ENCODE results near the gene AGFG2.
"Not testable (repeated sequence)": the region's sequence is repeated elsewhere in the genome, so short reads cannot be mapped to it uniquely, and the experiment has no call there.

The AGFG2 gene, protein sequence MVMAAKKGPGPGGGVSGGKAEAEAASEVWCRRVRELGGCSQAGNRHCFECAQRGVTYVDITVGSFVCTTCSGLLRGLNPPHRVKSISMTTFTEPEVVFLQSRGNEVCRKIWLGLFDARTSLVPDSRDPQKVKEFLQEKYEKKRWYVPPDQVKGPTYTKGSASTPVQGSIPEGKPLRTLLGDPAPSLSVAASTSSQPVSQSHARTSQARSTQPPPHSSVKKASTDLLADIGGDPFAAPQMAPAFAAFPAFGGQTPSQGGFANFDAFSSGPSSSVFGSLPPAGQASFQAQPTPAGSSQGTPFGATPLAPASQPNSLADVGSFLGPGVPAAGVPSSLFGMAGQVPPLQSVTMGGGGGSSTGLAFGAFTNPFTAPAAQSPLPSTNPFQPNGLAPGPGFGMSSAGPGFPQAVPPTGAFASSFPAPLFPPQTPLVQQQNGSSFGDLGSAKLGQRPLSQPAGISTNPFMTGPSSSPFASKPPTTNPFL

DNA sequence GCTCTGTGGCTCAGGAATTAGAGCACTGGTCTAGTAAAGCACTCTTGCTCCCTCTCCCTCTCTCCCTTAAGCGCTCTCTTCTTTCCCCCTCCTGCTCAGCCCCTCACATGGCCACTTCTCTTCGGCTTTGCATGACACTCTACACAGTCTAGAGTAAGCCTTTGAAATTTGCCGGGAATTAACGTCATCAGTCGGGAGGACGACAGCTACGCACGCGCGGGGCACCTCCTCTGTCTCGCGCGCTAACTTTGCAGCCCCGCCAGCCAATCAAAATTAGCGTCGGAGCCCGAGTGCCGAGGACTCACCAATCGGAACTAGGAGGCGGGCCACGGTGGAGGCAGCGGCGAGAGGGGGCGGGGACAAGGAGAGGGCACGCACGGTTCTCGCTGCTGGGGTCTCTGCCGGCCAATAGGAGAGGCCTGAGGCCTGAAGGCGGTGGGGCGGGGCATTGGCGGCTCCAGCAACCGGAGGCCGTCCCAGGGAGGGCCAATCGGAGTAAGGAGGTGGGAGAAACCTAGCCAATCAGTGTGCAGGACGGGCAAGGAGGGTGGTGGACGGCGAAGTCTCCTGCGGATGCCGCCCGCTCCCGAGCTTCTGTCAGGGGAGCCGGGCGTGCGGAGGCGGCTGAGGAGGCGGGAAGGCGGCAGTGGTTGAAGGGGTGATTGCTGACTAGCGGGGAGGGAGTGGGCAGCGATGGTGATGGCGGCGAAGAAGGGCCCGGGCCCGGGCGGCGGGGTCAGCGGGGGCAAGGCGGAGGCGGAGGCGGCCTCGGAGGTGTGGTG, at the start of gene AGFG2:
AGFG2 (plus strand) TSS at position 550 of the 782 bp plus-strand sequence; CDS start at position 694, 144 bp downstream.
- Histone ChIP-seq H3K4me3 (ENCODE audit: low read length) (peak within 1 kb of the TSS; percentile 66), H3K9me3 (ENCODE audit: low read length) (no peaks in the 10 kb centered on the region), H2AFZ (ENCODE audit: low read depth, low read length) (peak within 1 kb of the TSS; percentile 62), H3K4me1 (ENCODE audit: insufficient read depth, low read length) (peaks cover 8% of the 10 kb centered on the region), H3K36me3 (ENCODE audit: insufficient read depth, low read length) (no peaks in the 10 kb centered on the region), H3K27me3 (ENCODE audit: insufficient read depth, low read length) (no peaks in the 10 kb centered on the region)

DNA sequence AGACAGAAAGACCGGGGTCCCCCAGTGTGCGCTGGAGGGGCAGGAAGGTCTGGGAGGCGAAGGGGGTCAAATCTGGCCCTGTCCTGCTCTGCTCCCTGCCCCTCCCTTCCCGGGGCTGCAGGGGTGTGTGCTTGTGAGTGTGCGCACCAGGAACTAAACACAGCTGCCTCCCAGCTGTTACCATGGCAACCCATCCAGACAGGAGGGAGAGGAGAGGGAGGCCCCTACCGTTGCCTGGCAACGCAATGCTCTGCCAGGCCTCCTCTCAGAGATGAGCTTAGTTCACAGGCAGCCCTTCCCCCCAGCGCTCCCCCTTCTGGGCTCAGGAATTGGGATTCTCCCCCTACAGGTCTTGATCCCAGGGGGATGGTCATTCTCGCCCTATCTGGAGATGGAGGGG, 49.2 kb upstream of the AGFG2 start:
- peaks cover 7% of the 10 kb centered on the region for H3K36me3 ChIP-seq (ENCODE audit: insufficient read depth, low read length)

DNA sequence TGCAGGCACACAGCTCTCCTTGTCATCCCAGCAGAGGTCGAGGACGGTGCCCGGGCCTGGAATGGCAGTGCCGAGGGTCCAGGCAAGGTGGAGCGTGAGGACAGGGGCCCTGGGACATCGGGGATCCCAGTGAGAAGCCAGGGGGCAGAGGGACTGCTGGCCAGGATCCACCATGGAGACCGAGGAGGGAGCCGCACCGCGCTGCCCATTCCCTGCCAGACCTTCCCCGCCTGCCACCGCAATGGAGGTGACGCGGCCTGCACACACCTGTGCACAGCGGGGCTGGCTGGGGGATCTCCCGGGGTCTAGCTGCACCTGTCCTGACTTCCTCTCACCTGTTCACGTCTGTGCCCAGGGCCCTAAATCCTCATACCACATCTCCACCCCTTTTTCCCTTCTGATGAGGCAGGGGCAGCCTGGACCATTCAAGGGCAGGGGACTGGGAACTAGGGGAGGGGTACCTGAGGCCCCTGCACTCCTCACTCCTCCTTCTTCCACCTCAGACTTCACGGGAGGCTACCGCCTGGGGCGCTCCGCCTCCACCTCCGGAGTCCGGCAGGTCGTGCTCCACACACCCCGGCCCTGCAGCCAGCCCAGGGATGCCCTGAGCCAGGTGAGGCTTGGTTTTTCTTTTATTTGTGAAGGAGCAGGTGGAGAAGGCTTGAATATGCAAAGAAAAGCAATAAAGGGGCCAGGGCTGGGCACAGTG, 48.4 kb upstream of the AGFG2 start:
- no peak overlapping the region for H2AFZ ChIP-seq (ENCODE audit: low read depth, low read length)
- H3K27me3 ChIP-seq (ENCODE audit: insufficient read depth, low read length) = no peaks in the 10 kb centered on the region
- H3K4me1 ChIP-seq (ENCODE audit: insufficient read depth, low read length) = peaks cover 34% of the 10 kb centered on the region
- no peak overlapping the region for H3K4me3 ChIP-seq (ENCODE audit: low read length)
- H3K36me3 ChIP-seq (ENCODE audit: insufficient read depth, low read length) = peaks cover 8% of the 10 kb centered on the region
- H3K9me3 ChIP-seq (ENCODE audit: low read length) = no peaks in the 10 kb centered on the region

More for the DNA sequence above, 49.2 kb upstream of the AGFG2 start:
- no peaks in the 10 kb centered on the region for H3K27me3 ChIP-seq (ENCODE audit: insufficient read depth, low read length)
- no peak overlapping the region for H2AFZ ChIP-seq (ENCODE audit: low read depth, low read length)
- H3K4me3 ChIP-seq (ENCODE audit: low read length) = no peak overlapping the region
- H3K4me1 ChIP-seq (ENCODE audit: insufficient read depth, low read length) = peaks cover 40% of the 10 kb centered on the region
- no peaks in the 10 kb centered on the region for H3K9me3 ChIP-seq (ENCODE audit: low read length)

DNA sequence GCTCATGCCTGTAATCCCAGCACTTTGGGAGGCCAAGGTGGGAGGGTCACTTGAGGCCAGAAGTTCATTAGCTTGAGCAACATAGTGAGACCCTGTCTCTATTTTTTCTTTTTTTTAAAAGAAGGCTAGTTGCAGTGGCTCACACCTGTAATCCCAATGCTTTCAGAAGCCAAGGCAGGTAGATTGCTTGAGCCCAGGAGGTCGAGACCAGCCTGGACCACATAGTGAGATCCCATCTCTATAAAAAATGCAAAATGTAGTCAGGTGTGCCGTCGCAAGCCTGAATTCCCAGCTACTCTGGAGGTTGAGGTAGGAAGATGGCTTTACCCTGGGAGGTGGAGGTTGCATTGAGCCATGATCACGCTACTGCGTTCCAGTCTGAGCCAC, 47.8 kb upstream of the AGFG2 start:
- Histone ChIP-seq H3K36me3 (ENCODE audit: insufficient read depth, low read length) (peaks cover 8% of the 10 kb centered on the region), H3K4me1 (ENCODE audit: insufficient read depth, low read length) (peaks cover 31% of the 10 kb centered on the region), H3K27me3 (ENCODE audit: insufficient read depth, low read length) (no peaks in the 10 kb centered on the region), H2AFZ (ENCODE audit: low read depth, low read length) (no peak overlapping the region), H3K4me3 (ENCODE audit: low read length) (no peak overlapping the region), H3K9me3 (ENCODE audit: low read length) (no peaks in the 10 kb centered on the region)

DNA sequence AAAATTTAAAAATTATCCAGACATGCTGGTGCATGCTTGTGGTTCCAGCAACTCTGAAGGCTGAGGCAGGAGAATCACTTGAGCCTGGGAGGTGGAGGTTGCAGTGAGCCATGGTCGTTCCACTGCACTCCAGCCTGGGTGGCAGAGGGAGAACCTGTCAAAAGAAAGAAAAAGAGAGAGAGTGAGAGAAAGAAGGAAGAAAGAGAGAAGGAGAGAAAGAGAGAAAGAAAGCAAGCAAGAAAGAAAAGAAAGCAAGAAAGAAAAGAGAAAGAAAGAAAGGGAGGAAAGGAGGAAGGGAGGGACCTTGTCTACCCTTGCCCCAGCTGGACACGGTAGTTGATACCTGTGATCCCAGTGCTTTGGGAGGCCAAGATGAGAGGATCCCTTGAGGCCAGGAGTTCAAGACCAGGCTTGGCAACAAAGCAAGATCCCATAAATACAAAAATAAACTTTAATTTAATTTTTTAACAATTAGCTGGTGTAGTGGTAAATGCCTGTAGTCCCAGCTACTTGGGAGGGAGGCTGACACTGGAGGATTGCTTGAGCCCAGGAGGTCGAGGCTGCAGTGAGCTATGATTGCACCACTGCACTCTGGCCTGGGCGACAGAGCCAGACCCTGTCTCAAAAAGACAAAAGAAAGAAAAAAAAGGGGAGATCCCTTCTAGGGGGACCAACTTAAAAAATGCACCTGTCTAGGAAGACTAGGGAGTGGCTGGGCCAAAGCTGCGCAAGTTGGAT, 46.1 kb upstream of the AGFG2 start:
- no peaks in the 10 kb centered on the region for H3K27me3 ChIP-seq (ENCODE audit: insufficient read depth, low read length)
- no peak overlapping the region for H3K4me3 ChIP-seq (ENCODE audit: low read length)
- no peak overlapping the region for H2AFZ ChIP-seq (ENCODE audit: low read depth, low read length)
- peaks cover 8% of the 10 kb centered on the region for H3K36me3 ChIP-seq (ENCODE audit: insufficient read depth, low read length)
- no peaks in the 10 kb centered on the region for H3K9me3 ChIP-seq (ENCODE audit: low read length)
- H3K4me1 ChIP-seq (ENCODE audit: insufficient read depth, low read length) = peaks cover 20% of the 10 kb centered on the region

DNA sequence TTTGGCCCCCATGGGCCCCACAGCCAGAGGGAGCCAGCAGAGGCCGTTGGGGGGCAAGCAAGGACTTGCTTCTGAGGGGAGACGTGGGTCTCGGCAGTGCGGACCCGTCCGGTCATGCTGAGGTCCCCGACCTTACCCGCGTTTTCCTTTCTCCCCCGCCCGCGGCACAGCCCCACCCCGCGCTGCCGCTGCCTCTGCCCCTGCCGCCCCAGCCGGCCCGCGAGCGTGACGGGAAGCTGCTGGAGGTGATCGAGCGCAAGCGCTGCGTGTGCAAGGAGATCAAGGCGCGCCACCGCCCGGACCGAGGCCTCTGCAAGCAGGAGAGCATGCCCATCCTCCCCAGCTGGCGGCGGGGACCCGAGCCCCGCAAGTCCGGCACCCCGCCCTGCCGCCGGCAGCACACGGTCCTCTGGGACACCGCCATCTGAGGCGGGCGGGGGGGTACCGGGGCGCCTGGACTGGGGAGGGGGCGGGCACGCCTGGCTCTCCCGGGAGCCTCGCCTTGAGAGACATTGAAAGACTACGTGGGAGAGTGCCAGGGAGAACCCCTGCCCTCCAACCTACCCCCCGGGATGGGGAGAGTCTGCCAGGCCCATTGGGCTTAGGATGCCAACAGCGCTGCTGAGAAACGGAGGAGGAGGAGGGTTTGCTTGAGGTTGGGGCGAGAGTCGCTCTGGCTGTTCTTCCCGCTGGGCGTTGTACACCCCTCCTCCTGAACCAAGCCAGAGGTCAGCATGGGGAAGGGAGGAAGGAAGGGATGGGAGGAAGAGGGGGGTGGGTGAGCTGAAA, 45.3 kb upstream of the AGFG2 start:
- Histone ChIP-seq H3K27me3 (ENCODE audit: insufficient read depth, low read length) (no peaks in the 10 kb centered on the region), H3K4me1 (ENCODE audit: insufficient read depth, low read length) (peaks cover 20% of the 10 kb centered on the region), H3K36me3 (ENCODE audit: insufficient read depth, low read length) (peaks cover 8% of the 10 kb centered on the region), H2AFZ (ENCODE audit: low read depth, low read length) (no peak overlapping the region), H3K4me3 (ENCODE audit: low read length) (no peak overlapping the region), H3K9me3 (ENCODE audit: low read length) (no peaks in the 10 kb centered on the region)

DNA sequence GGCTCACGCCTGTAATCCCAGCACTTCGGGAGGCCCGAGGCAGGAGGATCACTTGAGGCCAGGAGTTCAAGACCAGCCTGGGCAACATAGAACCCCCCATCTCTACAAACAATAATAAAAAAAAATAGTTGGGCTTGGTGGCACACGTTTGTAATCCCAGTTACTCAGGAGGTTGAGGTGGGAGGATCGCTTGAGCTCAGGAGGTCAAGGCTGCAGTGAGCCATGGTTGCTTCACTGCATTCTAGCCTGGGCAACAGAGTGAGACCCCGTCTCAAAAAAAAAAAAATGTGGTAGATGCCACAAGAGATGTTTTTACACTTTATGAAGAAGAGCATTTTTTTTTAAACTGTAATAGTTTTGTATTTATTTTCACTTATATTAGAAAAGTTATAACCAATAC, 42.5 kb upstream of the AGFG2 start:
- Histone ChIP-seq H3K4me1 (ENCODE audit: insufficient read depth, low read length) (no peaks in the 10 kb centered on the region), H3K4me3 (ENCODE audit: low read length) (no peak overlapping the region), H3K9me3 (ENCODE audit: low read length) (no peaks in the 10 kb centered on the region), H3K27me3 (ENCODE audit: insufficient read depth, low read length) (no peaks in the 10 kb centered on the region), H2AFZ (ENCODE audit: low read depth, low read length) (no peak overlapping the region), H3K36me3 (ENCODE audit: insufficient read depth, low read length) (peaks cover 8% of the 10 kb centered on the region)

DNA sequence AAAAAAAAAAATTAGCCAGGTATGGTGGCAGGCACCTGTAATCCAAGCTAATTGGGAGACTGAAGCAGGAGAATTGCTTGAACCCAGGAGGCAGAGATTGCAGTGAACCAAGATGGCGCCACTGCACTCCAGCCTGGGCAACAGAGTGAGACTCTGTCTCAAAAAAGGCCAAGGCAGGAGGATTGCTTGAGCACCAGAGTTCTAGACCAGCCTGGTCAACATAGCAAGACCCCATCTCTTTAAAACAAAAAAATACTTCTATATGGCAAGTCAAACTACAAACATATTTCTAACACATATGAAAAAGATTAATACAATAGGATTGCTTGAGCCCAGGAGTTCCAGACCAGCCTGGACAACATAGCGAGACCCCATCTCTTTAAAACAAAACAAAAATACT, 38.3 kb upstream of the AGFG2 start:
- H3K36me3 ChIP-seq (ENCODE audit: insufficient read depth, low read length); H2AFZ ChIP-seq (ENCODE audit: low read depth, low read length); H3K9me3 ChIP-seq (ENCODE audit: low read length); H3K4me3 ChIP-seq (ENCODE audit: low read length); H3K4me1 ChIP-seq (ENCODE audit: insufficient read depth, low read length); H3K27me3 ChIP-seq (ENCODE audit: insufficient read depth, low read length): not testable (repeated sequence)

DNA sequence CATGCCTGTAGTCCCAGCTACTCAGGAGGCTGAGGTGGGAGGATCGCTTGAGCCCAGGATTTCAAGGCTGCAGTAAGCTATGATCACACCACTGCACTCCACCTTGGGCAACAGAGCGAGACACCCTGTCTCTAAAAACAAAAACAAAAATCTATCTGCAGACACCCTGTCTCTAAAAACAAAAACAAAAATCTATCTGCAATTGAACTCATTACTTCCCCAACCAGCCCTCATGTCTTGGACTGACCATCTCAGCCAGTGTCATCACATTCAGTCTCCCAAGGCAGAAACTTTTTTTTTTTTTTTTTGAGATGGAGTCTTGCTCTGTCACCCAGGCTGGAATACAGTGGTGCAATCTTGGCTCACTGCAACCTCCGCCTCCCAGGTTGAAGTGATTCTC, 35.0 kb upstream of the AGFG2 start:
- H3K36me3 ChIP-seq (ENCODE audit: insufficient read depth, low read length); H3K27me3 ChIP-seq (ENCODE audit: insufficient read depth, low read length); H2AFZ ChIP-seq (ENCODE audit: low read depth, low read length); H3K4me3 ChIP-seq (ENCODE audit: low read length); H3K9me3 ChIP-seq (ENCODE audit: low read length): not testable (repeated sequence)
- H3K4me1 ChIP-seq (ENCODE audit: insufficient read depth, low read length) = peaks cover 11% of the 10 kb centered on the region

DNA sequence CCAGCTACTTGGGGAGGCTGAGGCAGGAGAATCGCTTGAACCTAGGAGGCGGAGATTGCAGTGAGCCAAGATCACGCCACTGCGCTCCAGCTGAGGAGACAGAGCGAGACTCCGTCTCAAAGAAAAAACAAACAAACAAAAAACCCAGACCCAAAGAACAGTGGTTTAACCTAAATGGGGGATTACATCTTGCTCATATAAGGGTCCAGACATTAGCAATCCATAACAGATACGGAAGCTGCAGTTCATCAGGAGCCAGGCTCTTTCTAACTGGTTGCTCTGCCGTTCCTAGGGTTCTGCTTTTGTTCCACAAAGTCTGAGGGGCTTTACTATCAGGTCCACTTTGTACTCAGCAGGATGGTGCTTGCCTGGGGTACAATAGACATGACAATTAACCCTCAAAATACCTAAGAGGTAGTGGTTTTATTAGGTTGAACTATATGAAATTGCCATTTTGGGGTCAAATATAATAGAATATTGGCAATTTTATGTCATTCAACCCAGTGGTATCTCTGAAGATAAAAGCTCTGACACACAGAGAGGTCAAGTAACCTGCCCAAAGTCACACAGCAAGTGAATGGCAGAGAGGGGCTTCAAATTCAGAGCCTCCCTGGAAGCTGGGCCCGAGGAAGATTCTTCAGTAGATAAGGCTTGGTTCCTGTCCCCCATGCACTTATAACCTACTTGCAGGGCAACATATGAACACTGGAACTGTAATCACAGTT, 34.0 kb upstream of the AGFG2 start:
- Histone ChIP-seq H3K9me3 (ENCODE audit: low read length) (no peaks in the 10 kb centered on the region), H3K27me3 (ENCODE audit: insufficient read depth, low read length) (no peaks in the 10 kb centered on the region), H3K4me1 (ENCODE audit: insufficient read depth, low read length) (peaks cover 11% of the 10 kb centered on the region), H2AFZ (ENCODE audit: low read depth, low read length) (peak overlapping the region; percentile 5), H3K4me3 (ENCODE audit: low read length) (no peak overlapping the region), H3K36me3 (ENCODE audit: insufficient read depth, low read length) (no peaks in the 10 kb centered on the region)

DNA sequence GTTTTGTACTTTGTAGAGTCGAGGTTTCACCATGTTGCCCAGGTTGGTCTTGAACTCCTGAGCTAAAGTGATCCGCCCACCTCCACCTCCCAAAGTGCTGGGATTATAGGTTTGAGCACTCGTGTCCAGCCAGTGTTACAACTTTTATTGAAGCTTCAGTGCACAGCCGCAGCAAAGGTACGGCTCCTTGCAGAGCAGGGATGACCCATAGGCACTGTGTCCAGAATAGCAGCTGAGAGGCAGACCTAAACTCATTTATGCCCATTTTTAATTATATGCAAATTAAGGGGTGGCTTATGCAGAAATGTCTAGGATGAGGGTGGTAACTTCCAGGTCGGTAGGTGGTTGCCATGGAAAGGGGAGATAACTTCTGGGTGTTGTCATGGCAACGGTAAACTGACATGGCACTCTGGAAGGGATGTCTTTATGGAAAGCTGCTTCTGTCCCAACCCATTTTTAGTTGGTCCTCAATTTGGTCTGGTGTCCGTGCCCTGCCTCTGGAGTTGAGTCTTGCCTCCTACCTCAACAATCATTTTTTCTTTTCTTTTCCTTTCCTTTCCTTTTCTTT, 32.6 kb upstream of the AGFG2 start:
- Histone ChIP-seq H3K4me1 (ENCODE audit: insufficient read depth, low read length) (peaks cover 11% of the 10 kb centered on the region), H3K36me3 (ENCODE audit: insufficient read depth, low read length) (no peaks in the 10 kb centered on the region), H3K4me3 (ENCODE audit: low read length) (no peak overlapping the region), H3K27me3 (ENCODE audit: insufficient read depth, low read length) (no peaks in the 10 kb centered on the region), H3K9me3 (ENCODE audit: low read length) (no peaks in the 10 kb centered on the region), H2AFZ (ENCODE audit: low read depth, low read length) (no peak overlapping the region)
